Suppressor macrophage (primary cell): ENCODE measurements around the gene CYBA.
A peak's percentile ranks its signal among the peaks of the same experiment; 100 is the strongest.

Source experiments
- DNase-seq, 4 experiments: peaks; one replicate each; pipeline ENCODE4 v3.0.0-alpha.2; 2020 to 2022

Gene CYBA

GRCh38 chr16:88661468-88661867 lies 10.6 kb upstream of the CYBA start:
- DNase-seq: no peak

- no peak for DNase-seq
Measured at GRCh38 chr16:88659160-88659559, 8.3 kb upstream of the CYBA start.

DNA sequence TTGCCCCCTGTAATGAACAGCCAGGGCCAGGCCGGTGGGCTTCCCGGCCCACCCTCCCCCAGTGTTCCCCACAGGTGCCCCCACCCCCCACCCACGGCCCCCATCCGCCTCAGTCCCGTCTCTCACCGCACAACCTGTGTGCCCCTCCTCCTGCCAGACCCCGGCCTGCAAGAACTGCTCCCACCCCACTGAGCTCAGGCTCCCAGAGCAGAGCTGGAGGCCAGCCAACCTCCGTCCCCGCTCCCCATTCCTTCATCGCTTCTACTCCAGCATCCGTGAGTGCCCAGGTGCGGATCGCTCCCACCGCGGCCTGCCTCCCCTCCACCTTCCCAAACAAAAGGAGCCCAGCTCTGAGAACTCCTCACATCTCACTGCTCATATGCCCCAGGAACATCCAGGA lies 7.9 kb upstream of the CYBA start:
- DNase-seq: no peak

DNA sequence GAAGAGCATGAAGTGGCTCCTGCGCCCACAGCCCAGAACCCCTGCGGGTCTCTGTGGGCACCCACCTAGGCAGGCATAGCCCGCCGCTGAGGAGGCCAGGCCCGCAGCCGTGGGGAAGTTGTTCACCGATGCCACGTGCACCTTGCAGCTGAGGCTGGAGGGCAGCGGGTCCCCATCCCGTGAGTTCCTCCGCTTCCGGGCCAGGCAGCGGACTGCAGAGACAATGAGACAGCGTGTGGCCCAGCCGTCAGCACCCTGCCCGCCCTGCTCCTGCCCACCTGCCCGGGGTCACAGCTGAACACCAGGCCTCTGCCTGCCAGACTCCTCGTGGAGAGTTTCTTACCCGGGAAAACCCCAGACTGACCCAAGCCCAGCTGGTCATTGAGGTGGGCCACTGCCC lies 6.5 kb upstream of the CYBA start:
- no peak for DNase-seq

GRCh38 chr16:88656291-88656980 lies 5.6 kb upstream of the CYBA start:
- DNase-seq: no peak

DNA sequence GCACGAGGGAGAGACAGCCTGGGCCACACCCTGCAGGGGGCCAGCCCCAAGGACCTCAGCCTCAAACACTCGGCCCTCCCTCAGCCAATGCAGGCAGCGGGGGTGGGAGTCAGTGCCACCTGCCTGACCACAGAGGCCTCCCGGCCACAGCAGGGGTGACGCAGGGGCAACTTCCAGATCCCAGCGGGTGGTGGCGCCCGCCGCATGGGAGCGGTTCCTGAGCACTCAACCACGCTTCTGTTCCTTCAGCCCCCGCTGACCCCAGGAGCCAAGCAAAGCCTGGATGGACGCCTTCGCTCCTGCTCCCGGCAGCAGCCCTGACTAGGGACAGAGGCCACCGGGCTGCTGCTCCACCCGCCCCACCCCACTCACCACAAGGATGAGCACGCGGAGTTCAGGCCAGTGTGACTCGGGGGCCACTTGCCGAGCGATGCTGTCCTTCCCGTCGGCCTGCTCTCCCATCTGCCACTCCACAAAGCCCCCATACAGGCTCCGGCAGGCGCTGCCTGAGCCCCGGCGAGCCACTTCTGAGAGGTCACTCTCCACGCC lies 5.0 kb upstream of the CYBA start:
- no peak for DNase-seq

- DNase-seq: no peak
Measured at GRCh38 chr16:88655053-88655732, 4.3 kb upstream of the CYBA start.

- no peak for DNase-seq
Measured at GRCh38 chr16:88654363-88655052, 3.7 kb upstream of the CYBA start.

- no peak for DNase-seq
Measured at GRCh38 chr16:88653596-88654362, 2.9 kb upstream of the CYBA start.

DNA sequence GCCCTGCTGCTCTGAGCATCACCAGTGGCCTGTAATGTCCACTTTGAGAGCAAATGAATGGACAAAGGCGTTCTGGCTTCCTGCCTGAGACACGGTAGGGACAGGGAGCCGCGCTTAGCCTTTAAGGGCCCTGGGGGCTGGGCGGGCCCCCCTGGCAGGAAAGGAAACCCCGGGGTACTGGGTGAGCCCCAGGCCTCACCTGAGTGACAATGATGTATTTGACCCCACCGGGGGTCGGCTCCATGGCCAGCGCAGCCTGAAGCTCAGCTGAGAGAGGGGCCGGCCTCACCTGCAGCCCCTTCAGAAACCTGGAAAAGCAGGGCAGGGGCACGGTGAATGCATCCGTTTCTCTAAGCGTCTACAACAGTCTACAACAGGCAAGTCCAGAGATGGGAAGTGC lies 2.2 kb upstream of the CYBA start:
- DNase-seq: no peak

GRCh38 chr16:88652762-88653063 lies 1.9 kb upstream of the CYBA start:
- no peak for DNase-seq

DNA sequence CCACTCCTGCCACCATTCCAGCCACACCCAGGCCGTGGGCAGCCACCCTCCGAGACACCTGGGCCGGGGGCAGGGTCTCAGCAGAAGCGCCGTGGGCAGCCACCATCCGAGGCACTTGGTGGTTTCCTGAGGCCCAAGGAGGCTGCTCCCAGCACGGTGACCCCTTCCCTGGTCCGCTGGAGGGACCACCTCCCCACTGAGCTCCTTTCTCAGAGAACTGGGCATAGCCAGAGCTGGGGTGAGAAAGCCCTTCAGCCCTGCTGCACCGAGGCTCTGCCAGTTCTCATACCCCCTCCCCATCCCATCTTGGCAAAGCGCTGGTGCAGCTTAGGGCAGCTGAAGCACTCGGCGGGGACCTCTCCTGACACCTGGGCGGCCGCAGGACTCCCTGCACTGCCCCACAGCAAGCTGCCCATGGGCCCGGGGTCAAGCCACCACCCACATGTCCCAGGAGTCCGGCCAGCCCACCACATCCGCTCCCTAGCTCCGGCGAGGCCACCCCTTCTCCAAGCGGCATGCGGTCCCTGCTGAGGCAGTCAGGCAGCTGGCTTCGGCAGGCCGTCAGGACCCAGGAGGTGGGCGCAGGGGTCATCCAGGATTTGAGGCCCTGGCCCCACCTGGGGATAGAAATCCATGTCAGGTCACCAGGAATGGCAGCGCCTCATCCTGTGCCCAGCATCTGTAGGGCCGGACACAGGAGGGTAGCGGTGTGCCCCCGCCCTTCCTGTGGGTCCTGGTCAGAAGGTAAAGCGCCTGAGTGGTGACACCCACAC lies 1.3 kb upstream of the CYBA start:
- DNase-seq: no peak

DNA sequence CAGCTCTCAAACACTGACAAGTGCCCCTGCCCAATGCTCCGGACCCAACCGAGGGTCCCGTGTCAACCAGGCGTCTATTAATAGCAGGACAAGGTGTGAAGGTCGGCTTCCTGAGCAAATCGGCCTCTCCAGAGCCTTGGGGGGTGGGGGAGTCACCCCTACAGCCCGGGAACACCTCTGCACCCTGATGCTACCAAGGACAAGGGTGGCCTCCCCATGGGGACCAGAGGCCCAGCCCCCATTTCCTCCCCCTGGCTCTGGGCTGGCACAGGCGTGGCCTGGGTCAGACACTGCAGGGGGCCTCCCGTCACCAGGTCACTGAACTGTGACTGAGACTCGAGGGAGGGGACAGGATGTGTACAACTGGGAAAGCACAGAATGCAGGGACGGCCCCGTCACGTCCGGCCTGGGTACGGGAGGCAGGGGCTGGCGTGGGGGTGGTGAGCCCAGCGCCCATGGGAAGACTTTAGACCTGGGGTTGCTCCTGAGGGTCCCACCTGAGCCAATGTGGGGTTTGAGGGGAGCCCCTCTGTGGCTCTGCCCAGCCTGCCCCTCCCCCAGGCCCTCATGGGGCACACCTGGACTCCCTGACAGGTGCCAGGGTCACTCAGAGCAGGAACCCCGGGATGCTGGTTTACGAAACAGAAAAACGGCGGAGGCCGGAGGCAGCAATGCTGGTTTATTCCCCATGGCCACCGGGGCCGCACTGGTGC lies 579 bp upstream of the CYBA start:
- peak; percentile 25 to 39 (median 29) for DNase-seq

GRCh38 chr16:88649924-88650748 lies 717 bp downstream of the CYBA start:
- DNase-seq: peak; percentile 66 to 76 (median 72)

DNA sequence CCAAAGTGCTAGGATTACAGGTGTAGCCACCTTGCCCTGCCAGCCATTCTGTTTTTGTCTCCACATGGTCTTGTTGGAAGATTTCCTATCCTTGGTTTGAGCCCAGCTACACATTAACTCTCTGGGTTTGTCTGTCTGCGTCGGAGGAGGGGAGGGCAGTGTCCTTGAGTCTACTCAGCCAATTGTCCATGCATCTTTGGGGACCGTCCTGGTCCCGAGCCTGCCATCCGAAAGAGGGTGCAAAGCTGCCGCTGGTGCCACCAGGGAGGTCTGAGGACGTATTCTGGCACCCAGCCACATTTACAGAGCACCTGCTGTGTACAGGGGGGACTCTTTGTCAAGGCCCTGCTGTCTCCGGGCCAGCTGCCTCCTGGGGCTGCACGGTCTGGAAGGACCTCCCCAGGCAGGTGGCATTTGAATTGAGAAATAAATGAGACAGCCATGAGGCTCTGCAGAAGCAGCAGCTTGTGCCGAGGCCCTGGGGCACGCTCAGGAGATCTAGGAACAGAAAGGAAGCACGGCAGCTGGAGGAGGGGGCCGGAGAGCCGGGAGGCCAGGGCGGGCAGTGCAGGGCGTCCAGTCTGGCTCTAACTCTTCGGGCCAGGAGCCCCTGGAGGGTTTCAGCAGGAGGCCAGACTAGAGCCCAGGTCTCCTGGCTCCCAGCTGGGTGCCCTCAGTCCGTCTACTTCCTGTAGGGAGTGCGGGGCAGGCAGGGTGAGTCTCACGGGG lies 1.5 kb downstream of the CYBA start:
- peak in 3 of 4 experiments; percentile 29 to 45 (median 36) for DNase-seq

DNA sequence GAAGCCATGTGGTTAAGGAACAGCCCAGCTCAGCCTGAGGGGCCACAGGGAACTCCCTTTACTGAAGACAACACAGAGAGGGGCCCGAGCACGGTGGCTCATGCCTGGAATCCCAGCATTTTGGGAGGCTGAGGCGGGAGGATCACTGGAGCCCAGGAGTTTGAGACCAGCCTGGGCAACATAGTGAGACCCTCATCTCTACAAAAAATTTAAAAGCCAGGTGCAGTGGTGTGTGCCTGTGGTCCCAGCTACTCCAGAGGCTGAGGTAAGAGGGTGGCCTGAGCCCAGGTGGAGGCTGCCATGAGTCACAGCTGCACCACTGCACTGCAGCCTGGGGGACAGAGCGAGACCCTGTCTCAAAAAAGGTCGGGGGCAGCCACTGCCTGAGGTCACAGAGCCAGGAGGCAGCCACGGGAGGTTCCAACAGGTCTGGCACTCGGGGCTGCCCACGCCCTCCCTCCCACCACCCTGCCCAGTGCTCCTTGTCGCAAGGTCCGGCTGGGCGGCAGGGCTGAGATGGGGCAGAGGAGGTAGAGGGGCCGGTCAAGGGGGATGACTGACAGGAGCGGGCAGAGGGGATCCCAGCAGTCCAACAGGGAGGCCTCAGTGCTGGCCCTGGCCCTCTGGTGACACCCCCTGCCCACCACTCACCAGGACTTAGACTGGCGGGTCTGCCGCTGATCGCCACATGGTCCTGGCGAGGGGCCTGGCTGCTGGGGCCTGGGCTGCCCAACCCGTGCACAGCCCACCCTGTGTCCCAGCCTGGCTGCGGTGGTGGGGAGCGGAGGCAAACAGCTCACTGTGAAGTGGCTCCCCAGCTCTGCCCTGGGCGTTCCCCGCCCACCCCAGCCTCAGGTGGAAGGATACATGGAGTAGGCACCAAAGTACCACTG lies 3.4 kb downstream of the CYBA start:
- DNase-seq: no peak

GRCh38 chr16:88646345-88647034 lies 4.4 kb downstream of the CYBA start:
- DNase-seq: no peak

DNA sequence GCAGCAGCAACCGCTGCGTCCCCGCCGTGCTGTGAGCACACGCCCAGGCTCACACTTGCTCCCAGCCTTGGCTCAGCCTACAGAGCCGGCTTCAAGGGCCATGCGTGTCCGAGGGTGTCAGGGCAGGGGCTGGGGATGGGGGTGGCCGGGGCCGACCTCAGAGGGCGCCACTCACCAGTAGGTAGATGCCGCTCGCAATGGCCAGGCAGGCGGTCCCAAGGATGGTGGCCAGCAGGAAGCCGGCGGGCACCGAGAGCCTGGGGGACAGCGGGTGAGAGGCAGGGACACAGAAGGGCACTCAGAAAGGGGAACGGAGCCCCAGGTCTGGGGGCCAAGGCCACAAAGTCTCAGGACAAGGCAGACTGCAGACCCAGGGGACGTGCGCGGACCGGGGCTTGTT lies 4.9 kb downstream of the CYBA start:
- no peak for DNase-seq
